GM21381 (cell line): ENCODE results near the gene USP4.
"Not testable (repeated sequence)": the region's sequence is repeated elsewhere in the genome, so short reads cannot be mapped to it uniquely, and the experiment has no call there.

Experiments
- ATAC-seq: cut with Tn5 transposase; IDR thresholded peaks from one replicate; pipeline ENCODE4 v1.9.1; 2021; ENCODE audit warnings: mild to moderate bottlenecking, moderate library complexity; ENCODE audit not compliant: unreplicated experiment

Gene USP4

GRCh38 chr3:49339941-49340800 is at the start of gene USP4:
TSS of gene USP4 (minus strand) at chr3:49340053. CDS start at chr3:49340024, 29 bp downstream.
- peak; percentile 79 for ATAC-seq

GRCh38 chr3:49389297-49389696 is 49.4 kb upstream of the USP4 start:
- ATAC-seq: no peak

GRCh38 chr3:49388289-49388820 is 48.5 kb upstream of the USP4 start:
- no peak for ATAC-seq

- no peak for ATAC-seq
These were observed 47.9 kb upstream of the USP4 start for GRCh38 chr3:49387721-49388120.

GRCh38 chr3:49386056-49386756 is 46.4 kb upstream of the USP4 start:
- no peak for ATAC-seq

- no peak for ATAC-seq
These were observed 45.8 kb upstream of the USP4 start for GRCh38 chr3:49385617-49386016.

GRCh38 chr3:49383387-49383786 is 43.5 kb upstream of the USP4 start:
- ATAC-seq: no peak

- ATAC-seq: no peak
These were observed 38.5 kb upstream of the USP4 start for GRCh38 chr3:49378249-49378895.

GRCh38 chr3:49377483-49377882 is 37.6 kb upstream of the USP4 start:
- ATAC-seq: no peak

- no peak for ATAC-seq
These were observed 32.1 kb upstream of the USP4 start for GRCh38 chr3:49371946-49372345.

GRCh38 chr3:49370585-49371290 is 30.9 kb upstream of the USP4 start:
- ATAC-seq: no peak

GRCh38 chr3:49362561-49362960 is 22.7 kb upstream of the USP4 start:
- no peak for ATAC-seq

- no peak for ATAC-seq
These were observed 19.8 kb upstream of the USP4 start for GRCh38 chr3:49359623-49360022.

- ATAC-seq: peak; percentile 18
These were observed 19.0 kb upstream of the USP4 start for GRCh38 chr3:49358884-49359225.

- ATAC-seq: peak; percentile 83
These were observed 18.5 kb upstream of the USP4 start, which contains the start of gene GPX1 for GRCh38 chr3:49358217-49358883. TSS of gene GPX1 (minus strand) at chr3:49358353. CDS start at chr3:49358278, 75 bp downstream.

GRCh38 chr3:49357443-49358216 is 17.8 kb upstream of the USP4 start:
- peak; percentile 10 for ATAC-seq

- not testable (repeated sequence) for ATAC-seq
These were observed 17.2 kb upstream of the USP4 start for GRCh38 chr3:49357095-49357442.

GRCh38 chr3:49352890-49353421 is 13.1 kb upstream of the USP4 start:
- ATAC-seq: no peak

GRCh38 chr3:49352281-49352680 is 12.4 kb upstream of the USP4 start:
- no peak for ATAC-seq
